ENCODE data around the gene GPR180.

Gene GPR180

GRCh38 chr13:94677799-94678198 is 76.1 kb downstream of the GPR180 start:
- Histone ChIP-seq H3K36me3 (ENCODE audit: control insufficient read depth, insufficient read depth, low read length) (no peaks in the 10 kb centered on the region), H3K4me1 (ENCODE audit: control insufficient read depth, insufficient read depth, low read length) (peaks cover 3% of the 10 kb centered on the region), H3K9ac (ENCODE audit: low read depth, low read length) (no peak overlapping the region), H3K4me3 (ENCODE audit: low read depth, low read length) (no peak overlapping the region), H3K27me3 (ENCODE audit: control insufficient read depth, insufficient read depth, low read length) (peaks cover 4% of the 10 kb centered on the region), H3K9me3 (ENCODE audit: control insufficient read depth, insufficient read depth, low read length) (no peaks in the 10 kb centered on the region)

- H3K4me3 ChIP-seq (ENCODE audit: low read depth, low read length): no peak overlapping the region
These were observed 77.2 kb downstream of the GPR180 start for GRCh38 chr13:94678845-94679244.

GRCh38 chr13:94679614-94680013 is 78.0 kb downstream of the GPR180 start:
- no peaks in the 10 kb centered on the region for H3K36me3 ChIP-seq (ENCODE audit: control insufficient read depth, insufficient read depth, low read length)
- H3K9me3 ChIP-seq (ENCODE audit: control insufficient read depth, insufficient read depth, low read length): no peaks in the 10 kb centered on the region
- H3K27me3 ChIP-seq (ENCODE audit: control insufficient read depth, insufficient read depth, low read length): peaks cover 4% of the 10 kb centered on the region
- peaks cover 6% of the 10 kb centered on the region for H3K4me1 ChIP-seq (ENCODE audit: control insufficient read depth, insufficient read depth, low read length)
- H3K4me3 ChIP-seq (ENCODE audit: low read depth, low read length): no peak overlapping the region
- no peak overlapping the region for H3K9ac ChIP-seq (ENCODE audit: low read depth, low read length)

More at GRCh38 chr13:94678845-94679244, 77.2 kb downstream of the GPR180 start:
- Histone ChIP-seq H3K36me3 (ENCODE audit: control insufficient read depth, insufficient read depth, low read length) (no peaks in the 10 kb centered on the region), H3K9me3 (ENCODE audit: control insufficient read depth, insufficient read depth, low read length) (no peaks in the 10 kb centered on the region), H3K27me3 (ENCODE audit: control insufficient read depth, insufficient read depth, low read length) (peaks cover 4% of the 10 kb centered on the region), H3K4me1 (ENCODE audit: control insufficient read depth, insufficient read depth, low read length) (peaks cover 6% of the 10 kb centered on the region), H3K9ac (ENCODE audit: low read depth, low read length) (no peak overlapping the region)

GRCh38 chr13:94682229-94682628 is 80.6 kb downstream of the GPR180 start:
- peaks cover 6% of the 10 kb centered on the region for H3K4me1 ChIP-seq (ENCODE audit: control insufficient read depth, insufficient read depth, low read length)
- H3K27me3 ChIP-seq (ENCODE audit: control insufficient read depth, insufficient read depth, low read length): no peaks in the 10 kb centered on the region
- H3K36me3 ChIP-seq (ENCODE audit: control insufficient read depth, insufficient read depth, low read length): no peaks in the 10 kb centered on the region
- H3K9me3 ChIP-seq (ENCODE audit: control insufficient read depth, insufficient read depth, low read length): no peaks in the 10 kb centered on the region
- H3K4me3 ChIP-seq (ENCODE audit: low read depth, low read length): no peak overlapping the region
- H3K9ac ChIP-seq (ENCODE audit: low read depth, low read length): no peak overlapping the region

GRCh38 chr13:94683409-94683808 is 81.8 kb downstream of the GPR180 start:
- Histone ChIP-seq H3K4me3 (ENCODE audit: low read depth, low read length) (no peak overlapping the region), H3K27me3 (ENCODE audit: control insufficient read depth, insufficient read depth, low read length) (no peaks in the 10 kb centered on the region), H3K9ac (ENCODE audit: low read depth, low read length) (no peak overlapping the region), H3K36me3 (ENCODE audit: control insufficient read depth, insufficient read depth, low read length) (no peaks in the 10 kb centered on the region), H3K9me3 (ENCODE audit: control insufficient read depth, insufficient read depth, low read length) (no peaks in the 10 kb centered on the region), H3K4me1 (ENCODE audit: control insufficient read depth, insufficient read depth, low read length) (peaks cover 2% of the 10 kb centered on the region)

Measured in iPS-15b (cell line).